ENCODE measurements around the gene AP2S1.

The AP2S1 gene

DNA sequence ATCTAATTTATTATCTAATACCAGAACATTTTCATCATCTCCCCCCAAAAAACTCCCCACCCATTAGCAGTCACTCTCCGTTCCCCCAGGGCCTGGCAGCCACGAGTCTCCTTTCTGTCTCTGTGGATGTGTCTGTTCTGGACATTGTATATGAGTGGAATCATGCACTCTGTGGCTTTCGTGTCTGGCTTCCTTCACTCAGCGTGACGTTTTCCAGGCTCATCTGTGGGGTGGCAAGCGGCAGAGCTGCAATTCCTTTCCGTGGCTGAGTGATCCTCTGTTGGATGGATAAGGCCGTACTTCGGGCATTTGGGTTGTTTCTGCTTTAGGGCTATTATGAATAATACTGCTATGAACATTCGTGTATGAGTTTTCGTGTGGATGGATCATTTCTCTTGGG is 3.1 kb downstream of the AP2S1 start:
- H3K4me3 ChIP-seq (ENCODE audit: low read length): no peak overlapping the region
- no peak for DNase-seq (ENCODE audit: low read depth)
- TF ChIP-seq CTCF (conservative IDR thresholded peaks at IDR 0.05; ENCODE audit: low read length): no peak

- TF ChIP-seq CTCF (conservative IDR thresholded peaks at IDR 0.05; ENCODE audit: low read length): no peak
- no peak overlapping the region for H3K4me3 ChIP-seq (ENCODE audit: low read length)
- no peak for DNase-seq (ENCODE audit: low read depth)
Observed at GRCh38 chr19:46845959-46846459, 4.6 kb downstream of the AP2S1 start.

DNA sequence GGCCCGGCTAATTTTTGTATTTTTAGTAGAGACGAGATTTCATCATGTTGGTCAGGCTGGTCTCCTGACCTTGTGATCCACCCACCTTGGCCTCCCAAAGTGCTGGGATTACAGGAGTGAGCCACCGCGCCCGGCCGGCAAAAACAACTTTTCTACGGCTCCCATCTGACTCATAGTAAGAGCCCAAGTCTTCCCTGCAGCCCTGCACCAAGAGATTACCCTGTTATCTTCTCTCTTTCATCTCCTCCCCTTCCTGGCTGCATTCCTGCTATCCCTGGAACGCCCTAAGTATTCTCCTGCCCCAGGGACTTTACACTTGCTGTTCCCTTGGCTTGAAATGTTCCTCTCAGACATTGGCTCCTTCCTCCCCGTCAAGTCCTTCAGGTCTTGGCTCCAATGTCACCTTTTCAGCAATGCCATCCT is 6.6 kb downstream of the AP2S1 start:
- H3K4me3 ChIP-seq (ENCODE audit: low read length): no peak overlapping the region
- DNase-seq (ENCODE audit: low read depth): no peak
- no peak for TF ChIP-seq CTCF (conservative IDR thresholded peaks at IDR 0.05; ENCODE audit: low read length)

GRCh38 chr19:46842791-46843190 is 7.9 kb downstream of the AP2S1 start:
- no peak for TF ChIP-seq CTCF (conservative IDR thresholded peaks at IDR 0.05; ENCODE audit: low read length)
- no peak for DNase-seq (ENCODE audit: low read depth)
- no peak overlapping the region for H3K4me3 ChIP-seq (ENCODE audit: low read length)

- no peak overlapping the region for H3K4me3 ChIP-seq (ENCODE audit: low read length)
- peak; percentile 55 for DNase-seq (ENCODE audit: low read depth)
- TF ChIP-seq CTCF (conservative IDR thresholded peaks at IDR 0.05; ENCODE audit: low read length): no peak
Observed at GRCh38 chr19:46841458-46842083, 9.1 kb downstream of the AP2S1 start.

- DNase-seq (ENCODE audit: low read depth): peak; percentile 66
- H3K4me3 ChIP-seq (ENCODE audit: low read length): no peak overlapping the region
- peak; percentile 90 for TF ChIP-seq CTCF (conservative IDR thresholded peaks at IDR 0.05; ENCODE audit: low read length)
Observed at GRCh38 chr19:46840498-46840942, 10.1 kb downstream of the AP2S1 start.

GRCh38 chr19:46839752-46840497 is 10.7 kb downstream of the AP2S1 start:
- H3K4me3 ChIP-seq (ENCODE audit: low read length): no peak overlapping the region
- peak; percentile 29 for DNase-seq (ENCODE audit: low read depth)
- TF ChIP-seq CTCF (conservative IDR thresholded peaks at IDR 0.05; ENCODE audit: low read length): no peak
